NCI-H1092 treated with DMSO at 0.1 percent for 48 hours (cell line): Measurements from ENCODE around the gene CA4.
A peak's percentile ranks its signal among the peaks of the same experiment; 100 is the strongest.

Source experiments
- DNase-seq: peaks from one replicate; lab custom pipeline; 2025; lab: John Stamatoyannopoulos, UW

The CA4 gene

GRCh38 chr17:60130466-60130865 lies 19.3 kb upstream of the CA4 start:
- no peak for DNase-seq

DNA sequence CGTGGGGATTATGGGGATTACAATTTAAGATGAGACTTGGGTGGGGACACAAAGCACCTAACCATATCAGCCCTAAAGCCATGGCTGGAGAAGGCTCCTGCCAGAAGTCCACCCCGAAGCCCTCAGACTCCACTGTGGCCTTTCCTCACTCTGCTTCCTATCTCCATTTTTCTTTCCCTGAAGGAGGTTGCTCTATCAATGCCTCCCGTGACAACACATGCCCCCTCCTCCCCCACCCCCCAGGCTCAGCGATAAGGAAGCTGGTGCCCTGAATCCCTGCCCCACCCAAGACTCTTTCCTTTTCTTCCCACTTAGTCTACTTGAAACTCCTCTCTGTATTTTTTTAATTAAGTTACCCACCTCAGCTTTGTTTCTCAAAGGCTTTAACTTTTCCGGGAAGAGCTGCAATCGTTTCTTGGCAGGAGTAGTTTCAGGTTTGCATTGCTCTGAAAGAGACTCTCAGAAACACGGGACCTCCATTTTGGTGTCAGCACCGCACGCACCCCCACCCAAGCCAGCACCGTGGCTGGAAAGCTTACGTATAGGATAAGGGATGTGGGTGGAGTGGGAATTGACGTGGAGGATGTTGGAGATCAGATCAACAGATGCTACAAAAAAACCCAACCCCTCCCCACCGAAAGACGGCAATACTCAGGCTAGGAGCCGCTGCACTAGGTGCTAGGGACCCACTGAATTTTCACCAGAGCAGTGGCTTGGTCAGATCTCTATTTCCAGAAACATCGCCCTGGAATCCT lies 15.2 kb upstream of the CA4 start:
- DNase-seq = peak; percentile 34

DNA sequence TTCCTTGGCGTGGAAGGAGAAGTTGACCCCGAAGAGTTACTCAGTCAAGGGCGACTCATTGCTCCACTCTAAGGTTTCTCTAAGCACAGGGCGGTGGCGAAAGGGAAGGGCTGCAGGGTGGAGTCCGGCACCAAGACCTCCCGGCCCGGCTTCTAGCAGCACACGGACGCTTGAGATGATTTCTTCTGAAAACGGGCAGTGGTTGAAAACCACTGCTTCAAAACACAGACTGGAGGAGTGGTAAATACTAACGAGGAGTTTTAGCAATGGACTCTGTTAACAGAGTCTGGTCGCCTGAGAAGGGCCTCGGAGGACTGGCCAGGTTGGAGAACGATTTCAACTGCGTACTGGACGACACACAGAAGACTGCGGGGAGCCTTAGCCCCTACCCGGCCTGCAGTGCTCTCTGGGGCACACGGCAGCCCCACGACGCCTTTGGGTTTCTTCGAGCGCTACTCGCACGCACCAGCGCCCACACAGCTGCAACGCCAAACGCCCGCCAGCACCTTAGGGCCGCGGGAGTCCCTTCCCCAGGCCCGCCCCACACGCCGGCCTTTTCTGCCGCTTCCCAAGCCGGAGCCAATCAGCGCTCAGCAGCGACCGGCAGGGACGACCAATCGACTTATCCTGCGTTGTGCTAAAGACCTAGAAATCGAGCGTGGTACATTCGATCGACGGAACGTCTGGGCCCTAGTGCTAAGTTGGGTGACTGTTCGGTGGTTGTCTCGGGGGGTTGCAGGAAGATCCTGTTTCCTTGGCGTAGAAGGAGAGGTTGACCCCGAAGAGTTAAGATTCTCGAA lies 14.4 kb upstream of the CA4 start:
- peak; percentile 92 for DNase-seq

DNA sequence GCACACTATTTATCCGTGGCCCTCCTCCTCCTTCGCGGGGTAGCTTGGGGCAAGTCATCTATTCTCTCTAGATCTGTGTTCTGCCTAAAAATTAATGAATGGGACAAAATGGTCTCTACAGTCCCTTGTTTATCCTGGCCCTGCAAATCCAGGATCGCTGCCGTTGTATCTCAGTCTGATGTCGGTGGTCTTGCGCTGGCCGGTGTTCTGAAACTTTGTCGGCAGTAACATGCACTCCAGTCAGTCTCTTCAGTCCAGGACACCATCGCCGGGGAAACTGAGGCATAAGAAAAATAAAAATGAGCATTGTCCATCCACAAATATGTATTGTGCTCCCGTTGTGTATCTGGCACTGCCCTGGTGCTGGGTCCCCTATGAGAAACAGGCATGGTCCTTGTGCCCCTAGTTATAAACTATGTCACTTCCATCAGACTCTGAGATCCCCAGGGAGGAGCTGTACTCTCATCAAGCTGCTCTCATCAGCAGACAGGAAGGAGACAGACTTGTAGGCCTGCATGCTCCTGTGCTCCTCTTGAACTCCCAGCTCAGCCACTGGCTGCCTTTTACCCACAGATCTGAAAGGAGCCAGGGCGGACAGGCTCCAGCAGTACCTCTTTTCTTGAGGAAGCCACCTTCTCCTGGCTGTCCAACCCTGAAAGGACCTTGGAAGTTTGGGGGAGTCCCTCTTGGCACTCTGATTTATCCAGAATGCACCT lies 13.7 kb upstream of the CA4 start:
- no peak for DNase-seq

- DNase-seq = no peak
Measured at GRCh38 chr17:60137731-60138130, 12.0 kb upstream of the CA4 start.

DNA sequence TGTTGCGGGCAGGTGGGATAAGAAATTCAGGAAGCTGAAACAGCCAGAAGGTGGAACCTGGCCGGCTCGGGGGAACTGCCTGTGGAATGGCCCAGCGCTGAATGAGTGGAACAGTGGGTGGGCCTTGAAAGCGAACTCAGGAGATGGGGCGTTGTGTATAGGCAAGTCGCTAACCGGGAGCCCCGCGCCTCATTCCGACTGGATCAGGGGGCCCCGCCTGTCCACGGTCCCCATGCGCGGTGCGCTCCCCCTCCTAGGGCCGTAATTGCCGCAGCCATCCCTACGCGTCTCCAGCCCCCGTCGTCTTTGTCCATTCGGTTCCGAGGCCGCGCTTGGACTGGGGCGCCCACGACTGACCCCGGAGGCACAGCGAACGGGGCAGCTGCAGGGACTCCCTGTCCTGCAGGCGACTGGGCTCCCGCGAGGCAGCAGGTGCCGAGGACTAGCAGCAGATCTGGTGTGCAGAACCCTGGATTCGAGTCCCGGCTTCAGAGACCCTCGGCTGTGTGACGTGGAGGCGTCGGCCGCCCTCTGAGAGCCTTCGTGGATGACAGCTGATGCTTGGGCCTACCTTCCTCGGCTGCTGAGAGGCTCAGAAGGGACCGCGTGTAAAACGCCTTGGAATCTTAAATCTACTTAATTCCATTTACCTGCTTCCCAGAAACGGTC lies 10.9 kb upstream of the CA4 start:
- DNase-seq = no peak

DNA sequence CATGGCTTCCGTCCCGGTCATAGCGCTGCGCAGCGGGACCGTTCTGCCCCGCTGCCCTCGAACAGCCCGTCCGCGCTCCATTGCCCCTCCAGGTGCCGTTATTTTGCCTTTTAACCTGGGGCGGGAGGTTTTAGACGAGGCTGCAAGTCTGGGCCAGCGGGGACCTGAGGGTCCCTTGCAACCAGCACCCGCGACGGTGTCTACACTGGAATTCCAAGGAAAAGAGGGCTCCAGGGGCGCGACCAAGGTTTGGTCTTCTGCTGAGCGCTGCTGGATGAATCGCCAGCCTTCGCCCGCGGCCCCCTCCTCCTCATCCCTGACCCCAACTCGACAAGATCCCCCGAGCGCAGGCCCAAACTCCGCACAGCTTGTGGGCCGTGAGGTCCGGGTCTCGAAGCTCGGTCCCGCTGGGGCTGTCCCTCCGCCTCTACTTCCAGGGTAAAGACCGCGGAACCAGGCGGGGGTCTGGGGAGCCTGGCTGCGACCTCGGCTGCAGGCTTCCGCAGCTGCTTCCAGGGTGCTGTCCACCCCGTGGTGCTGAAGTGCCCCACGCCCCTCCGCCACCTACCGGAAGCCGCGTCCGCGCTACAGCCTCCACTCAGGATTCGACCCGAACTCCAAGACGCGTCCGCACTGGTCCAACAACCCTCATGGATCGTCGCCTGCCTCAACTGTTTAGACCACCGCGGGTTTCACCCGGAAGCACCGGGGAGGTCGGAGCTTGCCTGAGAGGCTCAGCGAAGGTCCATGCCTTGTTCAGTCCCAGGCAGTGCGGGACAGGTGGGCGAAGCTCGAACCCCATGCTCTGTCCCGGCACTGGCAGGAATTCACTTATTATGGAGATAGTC lies 10.1 kb upstream of the CA4 start:
- DNase-seq = no peak

DNA sequence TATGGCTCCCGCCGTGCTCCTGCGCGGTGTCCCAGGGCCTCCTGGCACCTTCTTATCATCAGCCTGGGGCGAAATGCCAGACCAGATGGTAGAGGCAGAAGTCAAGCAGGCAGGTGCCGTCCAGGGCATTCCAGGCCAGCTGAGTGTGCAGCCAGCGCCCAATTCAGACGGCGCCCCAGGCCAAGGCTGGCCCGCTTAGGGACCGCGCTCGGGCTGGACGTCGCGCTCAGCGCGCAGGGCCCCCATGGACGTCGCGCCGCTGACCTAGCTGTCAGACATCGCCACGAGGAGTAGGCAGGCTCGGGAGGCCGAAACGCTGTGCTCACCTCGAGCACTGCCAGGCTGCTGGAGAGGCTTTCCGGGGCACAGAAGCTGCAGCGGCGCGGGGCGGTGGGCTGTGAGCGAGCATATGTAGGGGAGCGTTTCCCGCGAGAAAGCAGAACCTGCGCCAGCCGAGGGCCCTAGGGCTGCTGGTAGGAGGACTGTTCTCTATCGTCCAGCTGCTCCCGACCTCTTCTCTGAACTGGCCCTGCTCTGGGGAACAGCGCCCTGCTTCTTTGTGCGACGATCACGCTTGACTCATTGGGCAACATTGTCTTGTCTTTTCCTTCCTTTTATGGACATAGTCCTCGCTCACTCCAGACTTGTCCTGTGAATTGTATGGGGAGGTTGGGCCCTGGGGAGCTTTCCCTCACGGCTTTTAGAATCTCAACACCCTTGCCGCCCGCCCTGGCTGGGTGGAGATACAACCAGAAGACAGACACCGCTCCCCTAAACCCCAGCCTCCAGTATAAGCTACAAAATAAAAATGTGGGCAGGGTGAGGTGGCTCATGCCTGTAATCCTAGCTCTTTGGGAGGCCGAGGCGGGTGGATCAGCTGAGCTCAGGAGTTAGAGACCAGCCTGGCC lies 8.4 kb upstream of the CA4 start:
- no peak for DNase-seq

DNA sequence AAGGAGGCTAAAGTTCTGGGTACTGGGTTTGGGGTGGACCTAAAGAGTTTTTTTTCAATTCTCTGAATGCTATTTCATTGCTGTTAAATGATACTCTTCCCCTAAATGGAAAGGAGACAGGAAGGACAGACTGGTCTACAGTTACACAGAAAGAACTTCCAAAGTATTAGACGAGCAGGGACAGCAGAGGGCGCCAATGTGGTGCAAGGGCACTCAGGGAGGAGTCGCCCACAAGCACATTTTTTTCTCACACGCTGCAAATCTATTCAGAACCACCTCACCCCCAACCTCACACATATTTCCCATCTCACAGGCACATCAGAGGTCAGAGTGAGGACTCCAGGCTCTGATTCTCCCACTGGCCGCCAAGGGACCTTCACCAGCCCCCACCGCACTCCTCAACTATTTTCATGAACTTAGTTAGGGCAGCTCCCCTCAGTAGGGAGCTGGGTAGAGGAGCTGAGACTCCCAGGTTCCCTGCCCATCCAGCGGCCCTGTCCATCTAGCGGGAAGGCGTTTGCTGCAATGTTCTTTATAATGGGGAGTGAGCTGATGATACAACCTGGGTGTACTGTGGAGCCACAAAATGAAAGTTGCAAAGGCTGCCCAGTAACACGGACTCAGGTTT lies 6.8 kb upstream of the CA4 start:
- peak; percentile 92 for DNase-seq

GRCh38 chr17:60145006-60145935 lies 4.5 kb upstream of the CA4 start:
- no peak for DNase-seq

GRCh38 chr17:60146206-60146605 lies 3.6 kb upstream of the CA4 start:
- DNase-seq = no peak

DNA sequence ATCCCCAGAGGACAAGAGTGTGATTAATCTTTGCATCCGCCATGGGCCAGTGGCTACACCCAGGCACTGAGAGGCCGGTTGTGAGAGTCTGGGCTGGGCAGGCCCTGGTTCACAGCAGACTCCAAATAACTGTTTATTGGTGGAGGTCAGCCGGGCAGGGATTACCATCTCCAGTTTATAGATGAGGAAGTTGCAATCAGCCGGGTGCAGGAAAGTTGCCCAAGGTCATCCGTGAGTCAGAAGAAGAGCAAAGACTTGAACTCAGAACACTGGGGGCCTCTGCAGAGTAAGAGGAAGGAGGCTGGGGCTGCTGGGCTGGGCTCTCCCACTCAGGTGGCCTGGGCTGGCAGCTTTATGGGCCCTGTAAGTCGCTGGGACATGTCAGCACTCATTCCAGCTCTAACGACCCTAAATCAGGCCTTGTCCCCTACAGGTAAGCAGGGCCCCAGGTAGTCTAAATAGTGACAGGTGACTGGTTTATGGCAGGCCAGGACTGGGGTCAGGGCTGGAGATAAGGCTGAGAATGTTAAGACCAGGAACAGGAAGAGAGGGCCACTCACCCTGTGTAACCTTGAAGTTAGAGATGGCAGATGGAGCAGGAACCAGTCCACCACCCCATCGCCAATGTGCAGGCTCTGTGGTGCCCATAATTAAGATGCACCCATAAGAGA lies 2.1 kb upstream of the CA4 start:
- DNase-seq = no peak

DNA sequence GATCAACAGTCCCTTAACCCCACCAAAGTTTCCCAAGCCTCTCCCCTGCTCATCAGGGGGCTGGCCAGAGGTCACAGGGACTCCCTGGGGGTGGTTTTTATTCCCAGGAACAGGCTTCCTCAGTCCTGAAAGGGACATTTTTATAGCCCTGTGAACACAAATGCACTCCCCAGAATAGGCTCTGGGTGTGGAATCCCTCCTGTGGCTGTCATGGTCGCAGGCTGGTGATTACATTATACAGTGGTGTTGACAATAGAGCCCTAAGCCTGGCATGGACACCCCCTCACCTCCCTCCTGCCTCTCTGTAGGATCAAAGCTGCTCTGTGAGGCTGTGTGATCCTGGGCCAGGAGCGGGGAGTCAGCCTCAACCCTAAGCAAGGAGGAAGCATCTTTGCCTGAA lies 1.4 kb upstream of the CA4 start:
- DNase-seq = no peak

DNA sequence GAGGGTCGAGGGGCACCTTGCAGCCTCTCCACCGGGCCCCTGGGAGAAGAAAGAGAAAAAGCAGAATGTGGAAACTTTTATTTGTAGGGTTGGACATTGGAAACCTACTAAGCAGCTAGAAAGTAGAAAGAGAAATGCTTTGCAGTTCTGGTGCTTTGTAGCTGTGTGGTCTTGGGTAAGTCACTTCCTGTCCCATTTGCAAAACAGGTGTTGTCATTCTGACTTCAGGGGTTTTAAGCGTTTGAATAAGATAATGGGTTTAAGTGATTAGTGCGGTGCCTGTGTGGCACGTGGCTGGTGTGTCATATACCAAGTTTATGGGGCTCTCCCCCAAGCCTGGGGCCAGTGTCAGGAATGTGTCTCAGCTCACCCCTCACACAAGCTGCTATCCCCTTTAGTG lies 1.6 kb downstream of the CA4 start:
- DNase-seq = no peak

GRCh38 chr17:60153606-60154390 lies 4.0 kb downstream of the CA4 start:
- no peak for DNase-seq

- DNase-seq = peak; percentile 40
Measured at GRCh38 chr17:60154616-60155426, 5.0 kb downstream of the CA4 start.

DNA sequence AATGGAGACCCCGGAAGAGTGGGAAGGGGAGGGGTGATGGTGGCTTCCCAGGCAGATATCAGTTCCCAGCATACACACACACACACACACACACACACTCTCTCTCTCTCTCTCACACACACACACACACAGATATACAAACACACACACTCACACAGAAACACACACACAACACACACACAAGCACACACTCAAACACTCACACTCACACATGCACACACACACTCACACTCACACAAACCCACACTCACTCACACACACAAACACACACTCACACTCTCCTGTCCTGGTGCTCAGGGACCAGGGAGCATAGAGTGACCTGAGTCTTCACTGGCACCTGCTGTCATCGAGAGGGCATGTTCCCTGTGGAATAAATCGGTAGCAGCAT lies 5.6 kb downstream of the CA4 start:
- DNase-seq = no peak
